TTC549 (cell line): ENCODE measurements around the gene GPR34.
"Not testable (repeated sequence)": the region's sequence is repeated elsewhere in the genome, so short reads cannot be mapped to it uniquely, and the experiment has no call there.

ENCODE experiments used
- FAIRE-seq: peaks from 2 replicates; lab custom pipeline; 2012; peaks lifted over from hg19 to GRCh38; lab: Jason Lieb, UNC

Gene GPR34

DNA sequence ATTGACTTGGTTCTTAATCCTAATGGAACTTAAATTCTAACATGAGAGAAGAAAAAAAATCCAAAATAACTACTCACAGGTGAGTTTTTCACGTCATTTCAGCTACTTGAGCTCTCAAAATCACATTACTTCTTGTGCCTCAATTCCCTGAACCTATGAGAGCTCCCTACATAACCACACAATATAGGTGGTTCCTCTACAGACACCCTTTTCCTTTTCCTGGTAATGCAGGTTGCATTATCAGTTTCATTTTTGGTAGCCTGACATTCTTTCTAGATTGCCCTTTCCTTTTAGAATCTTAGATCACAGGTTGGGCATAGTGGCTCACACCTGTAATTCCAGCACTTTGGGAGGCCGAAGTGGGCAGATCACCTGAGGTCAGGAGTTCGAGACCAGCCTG, 4.3 kb downstream of the GPR34 start:
- FAIRE-seq: no peak

- no peak for FAIRE-seq
Observed at GRCh38 chrX:41695426-41695825, 6.7 kb downstream of the GPR34 start.

GRCh38 chrX:41703574-41704029, 14.8 kb downstream of the GPR34 start:
- no peak for FAIRE-seq

- no peak for FAIRE-seq
Observed at GRCh38 chrX:41705042-41705441, 16.3 kb downstream of the GPR34 start.

GRCh38 chrX:41705680-41706374, 17.1 kb downstream of the GPR34 start:
- no peak for FAIRE-seq

DNA sequence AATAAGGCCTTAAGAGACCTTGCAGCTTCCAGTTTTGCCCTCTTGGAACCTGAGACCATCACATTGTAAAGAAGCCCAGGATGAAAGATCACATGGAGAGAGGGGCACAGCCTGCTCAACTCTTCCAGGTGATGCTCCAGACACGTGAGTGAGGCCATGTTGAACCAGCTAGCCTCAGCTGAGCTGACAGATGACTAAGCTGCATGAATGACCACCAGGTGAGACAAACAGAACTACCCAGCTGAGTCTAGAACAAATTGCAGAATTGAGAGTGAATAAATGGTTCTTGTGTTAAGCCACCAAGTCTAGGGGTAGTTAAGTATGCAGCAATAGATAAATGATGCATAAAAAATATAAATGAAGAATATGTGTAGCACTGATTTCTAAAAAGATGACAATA, 18.4 kb downstream of the GPR34 start:
- no peak for FAIRE-seq

DNA sequence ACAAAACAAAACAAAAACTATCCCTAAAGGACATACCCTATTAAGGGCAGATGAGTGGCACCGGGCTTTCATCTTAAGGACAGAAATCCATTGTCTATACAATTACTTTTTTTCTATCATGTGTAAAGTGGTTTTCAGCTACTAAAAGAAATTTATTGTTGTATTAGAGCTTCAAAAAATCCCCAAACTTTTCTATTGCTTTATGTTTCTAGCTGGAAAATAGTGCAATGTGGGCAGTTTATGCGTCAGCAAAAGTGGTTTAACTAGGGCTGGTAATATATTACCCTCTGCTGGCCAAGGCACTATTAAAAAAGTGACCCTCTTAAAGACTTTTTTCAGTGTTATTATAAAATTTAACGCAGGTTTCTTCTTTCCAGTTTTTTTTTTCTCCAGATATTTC, 19.7 kb downstream of the GPR34 start:
- FAIRE-seq: no peak

DNA sequence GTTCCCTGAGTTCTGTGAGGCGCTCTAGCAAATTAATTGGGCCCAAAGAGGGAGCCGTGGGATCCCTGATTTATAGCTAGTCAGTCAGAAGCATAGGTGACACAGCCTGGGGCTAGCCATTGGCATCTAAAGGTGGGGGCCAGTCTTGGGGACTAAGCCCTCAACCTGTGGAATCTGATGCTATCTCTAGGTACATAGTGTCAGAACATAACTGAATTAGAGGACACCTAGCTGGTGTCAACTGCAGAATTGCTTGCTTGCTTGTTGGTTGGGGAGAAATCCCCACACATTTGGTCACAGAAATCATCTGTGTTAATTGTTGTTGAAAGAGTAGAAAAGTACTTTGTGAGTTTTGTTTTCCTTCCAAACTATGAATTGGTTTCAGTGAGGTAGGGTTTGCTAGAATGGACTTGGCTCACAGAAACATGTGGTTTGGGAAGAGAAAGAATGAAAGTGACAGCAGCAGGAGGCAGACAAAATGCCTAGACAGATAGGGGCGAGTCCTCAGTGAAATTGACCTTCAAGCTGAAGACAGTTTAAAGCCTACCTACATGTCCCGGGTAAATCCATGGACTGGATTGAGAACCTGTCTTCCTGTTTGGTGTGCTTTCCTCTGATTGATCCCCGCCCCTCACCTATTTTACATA, 22.4 kb downstream of the GPR34 start:
- no peak for FAIRE-seq

DNA sequence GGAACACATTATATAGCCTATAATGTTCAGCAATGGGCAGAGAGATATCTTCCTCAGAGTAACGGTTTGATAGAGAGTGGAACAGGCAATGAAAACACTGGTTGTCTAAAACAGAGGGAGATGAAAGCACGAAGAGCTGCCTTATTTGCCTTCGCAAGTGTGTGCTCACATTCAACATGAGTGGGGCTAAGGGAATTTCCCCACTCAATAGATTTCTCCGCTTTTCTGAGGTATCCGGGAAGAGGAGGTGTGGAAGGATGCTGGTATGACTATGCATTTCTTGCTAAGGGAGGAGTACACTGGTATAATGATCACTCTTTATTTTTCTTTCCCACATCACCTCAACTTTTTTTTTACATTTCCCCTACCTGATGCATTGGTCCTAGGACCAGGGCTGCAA, 27.4 kb downstream of the GPR34 start:
- FAIRE-seq: no peak

DNA sequence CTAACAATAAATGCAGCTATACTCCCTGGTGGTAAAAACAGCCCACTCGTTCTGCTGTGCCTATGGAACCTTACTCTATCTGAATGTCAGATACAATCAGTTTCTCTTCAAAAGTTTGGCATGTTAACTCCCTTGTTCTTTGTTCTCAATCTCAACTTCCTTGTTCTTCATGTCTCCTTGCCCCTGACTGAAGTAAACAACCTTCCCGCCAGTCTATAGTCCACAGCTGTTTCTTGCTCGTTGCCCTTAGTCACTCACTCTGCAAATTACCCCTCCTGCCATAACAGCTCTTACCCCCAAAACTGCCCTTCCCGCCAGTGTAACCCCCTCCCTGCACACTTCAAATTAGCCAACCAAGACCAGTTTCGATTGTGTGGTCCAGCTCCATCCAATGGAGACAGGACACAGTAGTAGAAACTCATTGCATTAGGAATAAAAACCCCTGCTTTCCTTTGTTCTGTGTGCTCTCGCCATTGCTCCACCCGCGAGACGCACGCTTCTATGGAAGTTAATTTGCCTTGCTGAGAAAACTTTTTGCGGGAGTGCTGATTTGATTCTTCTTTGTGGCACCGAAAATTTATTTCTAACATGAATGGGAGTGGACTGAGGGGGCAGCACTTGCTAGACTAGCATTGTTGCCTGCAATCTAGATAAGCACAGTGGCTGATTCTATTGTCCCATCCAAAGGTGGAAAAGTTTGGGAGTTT, 28.1 kb downstream of the GPR34 start:
- no peak for FAIRE-seq

DNA sequence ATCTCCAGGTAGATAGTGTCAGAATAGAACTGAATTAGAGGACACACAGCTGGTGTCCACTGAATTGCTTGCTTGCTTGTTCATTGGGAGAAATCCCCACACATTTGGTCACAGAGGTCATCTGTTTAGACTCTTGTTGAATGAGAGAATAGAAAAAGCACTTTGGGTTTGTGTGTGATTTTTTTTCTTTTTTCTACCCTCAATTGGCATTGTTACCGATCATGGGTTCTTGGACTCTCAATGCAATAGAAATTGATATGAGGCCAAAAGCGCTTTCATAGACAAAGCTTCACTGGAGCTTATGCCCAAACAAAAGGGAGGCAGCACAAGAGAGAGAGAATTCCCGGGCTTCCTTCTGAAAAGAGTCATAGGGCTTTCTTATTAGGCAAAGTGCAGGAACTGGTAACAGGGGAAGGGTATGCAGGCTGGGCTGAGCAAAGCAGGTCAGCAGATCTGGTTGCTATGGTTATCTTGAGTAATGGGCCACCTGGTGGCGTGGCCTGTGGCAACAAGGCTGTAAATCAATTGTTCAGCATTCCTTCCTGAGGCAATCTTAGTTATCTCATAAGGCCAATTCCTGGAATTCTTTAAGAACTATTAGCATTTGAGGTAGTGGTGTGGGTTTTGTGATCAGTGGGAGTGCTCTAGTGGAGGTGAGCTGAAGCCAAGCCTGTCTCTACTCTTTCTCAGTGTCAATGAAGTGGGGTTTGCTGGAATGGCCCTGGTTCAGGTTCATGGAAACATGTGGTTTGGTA, 29.9 kb downstream of the GPR34 start:
- no peak for FAIRE-seq

GRCh38 chrX:41719610-41720009, 30.8 kb downstream of the GPR34 start:
- not testable (repeated sequence) for FAIRE-seq

GRCh38 chrX:41720125-41720779, 31.5 kb downstream of the GPR34 start:
- no peak for FAIRE-seq

- FAIRE-seq: no peak
Observed at GRCh38 chrX:41721590-41721989, 32.8 kb downstream of the GPR34 start.

DNA sequence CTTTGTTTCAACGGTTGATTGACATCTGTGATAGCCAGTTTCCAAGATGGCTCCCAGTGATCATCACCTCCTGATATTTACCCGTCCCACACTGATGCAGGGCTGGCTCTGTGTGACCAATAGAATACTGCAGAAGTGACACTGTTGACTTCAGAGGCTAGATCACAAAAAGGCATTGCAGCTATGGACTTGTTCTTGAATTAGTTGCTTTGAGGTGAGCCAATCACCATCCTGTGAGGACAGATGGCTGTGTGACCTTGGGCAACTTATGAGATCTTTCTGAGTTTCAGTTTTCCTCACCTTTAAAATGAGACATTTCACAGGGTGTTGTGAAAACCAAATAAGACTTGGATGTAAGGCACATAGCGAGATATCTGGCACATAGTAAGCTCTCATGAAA, 33.4 kb downstream of the GPR34 start:
- FAIRE-seq: no peak

DNA sequence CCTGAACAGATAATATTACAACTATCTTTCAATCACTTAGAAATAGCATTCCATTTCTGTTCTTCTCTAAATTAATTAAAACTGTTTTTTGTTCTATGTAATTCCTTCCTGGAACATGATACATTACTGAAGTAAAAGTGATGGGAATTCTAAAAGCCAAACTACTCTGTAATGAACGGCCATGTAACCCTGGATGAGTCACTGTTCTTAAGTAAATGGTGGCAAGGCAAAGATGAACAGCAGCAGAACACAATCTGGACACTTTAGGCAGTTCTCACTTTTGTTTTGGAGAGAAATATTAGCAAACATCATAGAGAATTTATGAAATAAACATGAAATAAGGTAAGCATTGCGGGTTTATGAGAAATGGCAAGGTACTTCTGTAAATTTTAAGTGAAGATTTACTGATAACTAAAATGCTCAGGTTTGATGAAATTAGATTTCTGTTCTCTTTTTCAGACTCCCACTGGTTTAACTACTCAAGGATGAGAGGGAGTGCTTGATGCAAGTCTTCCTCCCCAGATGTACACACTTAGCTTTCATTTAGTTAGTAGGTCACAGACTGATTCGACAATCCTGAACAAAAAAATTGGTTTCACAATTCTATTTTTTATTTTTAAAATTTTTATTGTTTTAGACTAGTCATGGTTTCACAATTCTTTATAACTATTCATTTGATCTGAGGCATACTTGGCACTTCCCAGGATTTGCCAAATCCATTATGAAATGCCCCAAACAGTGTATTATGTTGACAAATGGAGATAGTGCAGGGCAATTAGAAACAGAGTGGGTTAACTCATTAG, 34.2 kb downstream of the GPR34 start:
- FAIRE-seq: no peak

DNA sequence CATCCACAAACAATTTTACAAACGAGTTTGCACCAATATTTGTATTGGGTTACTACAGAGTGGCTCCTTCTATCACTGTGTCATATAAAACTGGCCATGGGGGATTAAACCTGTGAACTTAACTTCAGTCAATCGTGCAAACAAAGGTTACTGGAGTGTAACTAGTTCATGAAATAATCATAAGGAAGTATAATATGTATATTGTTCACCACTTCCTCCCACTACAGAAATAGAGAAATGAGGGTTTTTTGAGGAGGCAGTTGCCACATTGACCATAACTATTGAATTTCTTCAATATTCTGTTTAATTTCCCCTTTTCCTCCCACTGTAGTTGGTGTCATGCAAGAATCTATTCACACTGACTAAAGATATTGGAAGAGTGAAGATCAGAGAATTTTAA, 35.1 kb downstream of the GPR34 start, which contains the start of gene GPR82:
TSS of gene GPR82 (plus strand) at position 356 of the 400 bp plus-strand sequence. CDS start 2,846 bp downstream, outside the sequence.
- FAIRE-seq: no peak

GRCh38 chrX:41728125-41728524, 39.4 kb downstream of the GPR34 start:
- FAIRE-seq: no peak

GRCh38 chrX:41730081-41730480, 41.3 kb downstream of the GPR34 start:
- no peak for FAIRE-seq

DNA sequence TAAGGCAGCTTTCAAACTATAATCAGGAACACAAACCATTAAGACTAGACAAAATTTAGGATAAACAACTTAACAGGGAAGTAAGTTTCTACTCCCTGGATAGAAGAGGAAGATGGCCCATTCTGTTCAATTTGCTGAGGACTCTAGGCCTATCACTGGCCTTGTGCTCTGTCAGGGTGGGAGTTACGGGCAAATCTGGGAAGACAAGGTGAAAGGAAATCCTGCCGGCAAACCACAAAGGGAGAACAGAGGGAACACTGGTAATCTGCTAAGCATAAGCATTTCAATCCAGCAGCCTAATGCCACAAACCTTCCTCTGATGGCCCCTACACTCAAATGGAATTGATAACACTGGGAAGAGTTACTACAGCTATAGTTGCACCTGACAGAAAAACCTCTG, 43.5 kb downstream of the GPR34 start:
- FAIRE-seq: no peak

- no peak for FAIRE-seq
Observed at GRCh38 chrX:41733939-41734338, 45.2 kb downstream of the GPR34 start.
